Left kidney (tissue), 2 donors: ENCODE results near the gene SPATA45. TPM values are rescaled to one million over a fixed set of nuclear protein-coding genes. Genes with fewer than 3 reads are reported as not detected.

ENCODE experiments used
- DNase-seq: peaks from one replicate; pipeline ENCODE4 v3.0.0-alpha.2; 2013
- polyA plus RNA-seq: library from polyadenylated mRNA; unstranded; fragments of 120-200 nt; gene quantifications from one replicate; pipeline ENCODE4 v1.2.1, GENCODE V29; 2013; ENCODE audit not compliant: insufficient read length

The SPATA45 gene
- polyA plus RNA-seq, 1 donor: 0.75 TPM

DNA sequence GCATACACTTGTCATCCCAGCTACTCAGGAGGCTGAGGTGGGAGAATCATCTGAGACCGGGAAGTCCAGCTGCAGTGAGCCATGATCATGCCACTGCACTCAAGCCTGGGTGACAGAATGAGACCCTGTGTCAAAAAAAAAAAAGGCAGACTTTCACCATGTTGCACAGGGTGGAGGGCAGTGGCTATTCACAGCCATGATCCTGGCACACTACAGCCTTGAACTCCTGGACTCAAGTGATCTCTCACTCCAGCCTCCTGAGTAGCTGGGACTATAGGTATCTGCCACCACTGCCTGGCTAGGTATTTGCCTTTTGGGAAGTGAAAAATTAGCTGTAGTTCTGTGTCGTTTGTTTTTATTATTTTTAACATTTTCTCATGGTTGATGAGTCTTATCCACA, 19.1 kb downstream of the SPATA45 start:
- no peak for DNase-seq

- DNase-seq: no peak
These were observed 19.6 kb downstream of the SPATA45 start for GRCh38 chr1:212827831-212828278.

DNA sequence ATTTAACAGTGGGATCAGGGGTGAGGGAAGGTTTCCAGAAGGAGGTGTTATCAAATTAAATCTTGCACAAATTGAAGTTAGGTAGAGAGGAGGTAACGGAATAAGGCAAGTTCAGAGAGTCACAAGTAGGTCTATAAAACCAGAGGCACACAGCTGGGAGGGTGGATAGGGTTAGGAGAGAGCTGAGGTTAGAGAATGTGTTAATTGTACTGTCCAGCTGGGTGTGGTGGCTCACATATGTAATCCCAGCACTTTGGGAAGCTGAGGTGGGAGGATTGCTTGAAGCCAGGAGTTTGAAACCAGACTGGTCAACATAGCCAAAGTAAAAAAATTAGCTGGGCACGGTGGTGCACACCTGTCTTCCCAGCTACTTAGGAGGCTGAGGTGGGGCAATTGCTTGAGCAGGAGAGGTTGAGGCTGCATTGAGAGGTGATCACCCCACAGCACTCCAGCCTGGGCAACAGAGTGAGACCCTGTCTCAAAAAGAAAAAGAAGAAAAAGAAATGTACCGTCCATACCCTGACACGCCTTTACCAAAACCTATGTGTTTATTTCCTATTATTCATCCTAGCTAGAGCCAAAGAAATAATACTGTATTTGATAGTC, 20.2 kb downstream of the SPATA45 start:
- no peak for DNase-seq

DNA sequence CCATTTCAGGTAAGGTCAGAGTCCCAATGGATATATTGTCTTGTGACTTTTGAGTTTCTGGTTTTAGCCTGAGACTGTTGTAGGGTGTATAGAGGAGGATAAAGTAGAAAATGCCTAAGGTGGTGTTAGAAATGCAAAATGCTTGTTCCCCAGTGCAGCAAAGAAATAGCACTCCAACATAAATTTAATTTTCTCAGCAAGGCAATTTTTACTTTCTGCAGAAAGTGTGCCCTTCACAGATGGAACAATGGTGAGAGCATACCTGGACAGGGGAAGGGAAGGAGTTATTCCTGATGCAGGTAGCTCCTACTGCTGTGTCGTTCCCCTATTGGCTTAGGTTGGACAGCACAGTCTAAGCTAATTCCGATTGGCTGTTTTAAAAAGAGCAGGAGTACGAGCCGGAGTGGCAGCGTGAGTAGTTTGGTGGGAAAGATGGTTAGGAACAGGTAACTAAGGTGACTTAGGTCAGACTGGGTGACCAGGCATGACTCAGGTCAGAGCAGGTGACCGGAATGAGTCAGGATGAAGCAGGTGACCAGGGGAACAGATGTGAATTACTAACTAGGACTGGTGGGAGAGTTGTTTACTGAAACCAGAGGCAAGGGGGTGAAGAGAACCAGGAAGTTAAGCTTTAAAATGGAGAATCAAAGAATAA, 21.5 kb downstream of the SPATA45 start:
- DNase-seq: no peak

GRCh38 chr1:212824201-212824600, 23.2 kb downstream of the SPATA45 start:
- DNase-seq: no peak

GRCh38 chr1:212822956-212823355, 24.5 kb downstream of the SPATA45 start:
- no peak for DNase-seq

DNA sequence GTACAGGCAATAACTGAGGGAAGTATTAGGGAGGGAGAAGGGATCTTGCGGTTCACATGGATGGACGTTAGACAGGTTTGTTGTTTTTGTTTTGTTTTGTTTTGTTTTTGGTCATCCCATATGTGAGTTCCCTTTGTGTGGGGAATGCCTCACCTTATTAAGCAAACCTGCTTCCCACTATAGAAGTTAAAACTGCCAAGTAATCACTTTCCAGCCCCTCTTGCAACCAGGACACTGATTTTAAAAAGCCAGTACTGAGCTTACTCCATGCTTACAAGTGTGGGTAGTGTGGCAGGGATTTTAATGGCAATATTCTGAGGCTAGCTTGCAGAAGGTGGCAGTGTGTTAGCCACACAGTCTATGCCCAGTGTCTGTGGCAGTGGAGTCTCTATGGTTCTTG, 26.5 kb downstream of the SPATA45 start:
- no peak for DNase-seq

DNA sequence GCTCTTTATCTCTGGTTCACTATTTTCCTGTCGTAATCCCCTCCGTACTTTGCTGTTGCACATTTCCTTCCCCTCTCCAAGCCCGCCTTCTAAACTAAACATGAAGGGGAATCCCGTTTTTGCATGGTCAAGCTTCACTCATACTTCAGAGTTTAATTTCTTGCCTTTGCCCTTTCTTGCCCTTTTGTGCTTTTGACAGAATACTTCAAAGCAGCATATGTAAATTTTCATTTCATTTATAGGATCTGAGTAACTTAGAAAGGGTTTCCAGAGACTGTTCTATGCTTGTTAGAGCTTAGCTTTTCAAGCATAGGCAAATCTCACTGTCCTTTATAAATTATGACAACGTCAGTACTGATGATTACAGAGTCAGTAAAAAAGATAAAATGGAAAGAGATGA, 27.7 kb downstream of the SPATA45 start:
- DNase-seq: no peak

DNA sequence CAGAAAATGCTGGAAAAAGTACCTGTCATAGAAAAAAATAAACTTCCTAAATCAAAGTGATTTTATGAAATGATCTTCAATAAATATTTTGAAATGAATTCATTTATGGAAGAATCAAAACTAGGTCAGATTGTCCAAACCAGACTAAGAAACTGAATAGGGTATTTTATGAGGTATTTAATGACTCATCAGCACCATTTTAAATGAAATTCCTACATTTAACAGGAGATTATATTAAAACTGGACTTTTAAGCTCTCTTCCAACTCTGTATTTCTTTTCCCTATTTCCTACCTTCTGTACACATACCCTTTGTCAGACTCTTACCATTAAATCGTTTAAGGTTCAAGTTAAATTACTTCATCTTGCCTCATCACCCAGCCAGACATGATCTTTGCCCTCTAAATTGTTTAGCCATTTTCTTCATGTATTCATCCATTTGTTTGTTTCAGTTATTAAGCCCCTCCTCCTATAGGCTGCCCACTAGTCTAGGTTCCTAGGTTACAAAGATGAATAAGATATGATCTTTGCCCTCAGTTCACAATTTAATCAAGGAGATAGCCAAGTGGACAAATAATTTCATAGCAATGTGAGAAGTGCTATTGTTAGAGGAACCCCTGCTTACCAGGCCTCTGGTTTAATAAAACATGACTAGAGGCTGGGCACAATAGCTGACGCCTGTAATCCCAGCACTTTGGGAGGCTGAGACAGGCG, 30.7 kb downstream of the SPATA45 start:
- no peak for DNase-seq

DNA sequence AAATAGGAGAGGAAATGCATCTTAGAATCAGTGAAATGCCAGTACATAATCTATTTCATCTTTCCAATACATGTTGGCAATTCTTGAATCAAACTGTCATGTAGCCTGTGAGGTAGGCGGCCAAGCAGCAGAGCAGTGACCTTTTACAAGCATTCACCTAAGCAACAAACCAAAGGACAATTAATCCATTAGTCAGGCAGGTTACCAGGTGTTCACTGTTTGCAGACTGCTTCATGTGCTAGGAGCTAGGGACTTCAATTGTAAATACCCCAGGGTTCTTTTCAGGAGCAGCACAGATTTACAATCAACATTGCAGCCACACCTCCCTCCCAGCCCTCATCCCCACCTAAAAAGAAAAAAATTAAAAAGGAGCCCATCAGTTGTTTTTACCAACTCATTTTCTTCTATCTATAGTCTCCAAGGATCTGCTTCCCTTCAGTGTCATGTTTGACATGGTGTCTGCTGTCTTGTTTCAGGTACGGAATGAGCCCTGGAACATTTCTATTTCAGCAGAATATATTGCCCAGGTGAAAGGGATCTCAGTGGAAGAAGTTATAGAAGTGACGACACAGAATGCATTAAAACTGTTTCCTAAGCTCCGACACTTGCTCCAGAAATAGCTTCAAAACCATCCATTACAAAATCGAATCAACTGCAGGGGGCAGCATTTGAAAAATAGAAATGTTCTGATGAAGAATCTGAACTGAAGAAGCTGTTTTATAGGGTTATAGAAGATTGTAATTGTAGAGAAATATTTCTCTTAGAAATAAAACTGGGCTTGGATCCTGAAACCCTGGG, 32.7 kb downstream of the SPATA45 start:
- peak; percentile 30 for DNase-seq

GRCh38 chr1:212805767-212806166, 41.7 kb downstream of the SPATA45 start:
- no peak for DNase-seq

GRCh38 chr1:212797681-212798080, 49.8 kb downstream of the SPATA45 start:
- DNase-seq: no peak

DNA sequence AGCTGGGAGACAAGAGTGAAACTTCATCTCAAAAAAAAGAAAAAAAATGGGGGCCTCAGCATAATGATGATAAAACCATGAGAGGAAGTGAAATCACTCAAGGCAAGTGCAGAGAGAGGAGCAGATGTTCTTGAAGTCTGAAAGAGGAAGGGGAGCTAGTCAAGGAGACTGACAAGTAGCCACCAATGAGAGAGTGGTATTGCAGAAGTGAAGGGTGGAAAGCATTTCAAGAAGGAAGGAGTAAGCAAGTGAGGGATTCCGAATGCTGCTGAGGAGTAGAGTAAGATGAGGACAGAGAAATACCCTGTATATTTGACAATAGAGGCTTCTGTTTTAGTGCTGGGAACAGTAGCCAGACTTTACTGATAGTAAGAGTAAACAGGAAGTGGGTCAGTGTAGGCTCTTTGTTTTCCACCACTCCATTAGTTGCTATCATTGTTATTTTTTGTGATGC, 52.9 kb downstream of the SPATA45 start:
- no peak for DNase-seq

DNA sequence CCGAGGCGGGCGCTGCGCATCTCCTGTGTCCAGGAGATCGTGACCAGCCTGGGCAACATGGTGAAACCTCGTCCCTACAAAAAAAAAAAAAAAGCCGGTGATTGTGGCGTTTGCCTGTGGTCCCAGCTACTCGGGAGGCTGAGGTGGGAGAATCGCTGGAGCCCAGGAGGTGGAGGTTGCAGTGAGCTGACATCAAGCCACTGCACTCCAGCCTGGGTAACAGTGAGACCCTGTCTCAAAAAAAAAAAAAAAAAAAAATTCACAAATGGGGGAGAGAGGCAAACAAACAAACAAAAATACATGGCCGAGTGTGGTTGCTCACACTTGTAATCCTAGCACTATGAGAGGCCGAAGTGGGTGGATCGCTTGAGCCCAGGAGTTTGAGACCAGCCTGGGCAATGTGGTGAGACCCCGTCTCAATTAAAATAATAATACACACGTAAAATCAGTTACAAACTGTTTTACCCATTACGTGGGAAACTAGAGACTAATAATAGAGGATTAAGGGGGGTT, 55.0 kb downstream of the SPATA45 start:
- DNase-seq: no peak

GRCh38 chr1:212791676-212792395, 55.6 kb downstream of the SPATA45 start, which contains the start of the genes NSL1 and TATDN3:
TSS of gene NSL1 (minus strand) at chr1:212791777. CDS start at chr1:212791763, 14 bp downstream.
TSS of gene TATDN3 (plus strand) at chr1:212791894. CDS start at chr1:212791922, 28 bp downstream.
- peak; percentile 98 for DNase-seq

- DNase-seq: no peak
These were observed 56.2 kb downstream of the SPATA45 start for GRCh38 chr1:212791261-212791675.

- DNase-seq: no peak
These were observed 61.6 kb downstream of the SPATA45 start for GRCh38 chr1:212785871-212786270.

DNA sequence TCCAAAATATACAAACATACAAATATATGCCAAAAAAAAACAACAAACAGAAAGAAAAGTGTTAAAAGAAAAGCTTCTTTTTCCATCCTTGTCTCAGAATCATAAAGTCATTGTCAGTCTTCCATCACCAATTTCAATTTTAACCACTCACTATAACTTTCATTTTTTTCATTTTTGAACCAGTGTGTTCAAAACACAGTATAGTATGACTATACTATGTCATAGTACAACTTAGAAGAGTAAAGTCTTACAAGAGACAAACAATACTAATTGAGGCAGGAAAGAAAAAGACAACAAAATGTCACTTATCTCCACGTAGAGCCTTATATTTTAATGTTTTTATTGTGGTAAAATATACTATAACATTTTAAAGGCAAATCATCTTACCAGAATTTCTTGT, 63.5 kb downstream of the SPATA45 start:
- no peak for DNase-seq

DNA sequence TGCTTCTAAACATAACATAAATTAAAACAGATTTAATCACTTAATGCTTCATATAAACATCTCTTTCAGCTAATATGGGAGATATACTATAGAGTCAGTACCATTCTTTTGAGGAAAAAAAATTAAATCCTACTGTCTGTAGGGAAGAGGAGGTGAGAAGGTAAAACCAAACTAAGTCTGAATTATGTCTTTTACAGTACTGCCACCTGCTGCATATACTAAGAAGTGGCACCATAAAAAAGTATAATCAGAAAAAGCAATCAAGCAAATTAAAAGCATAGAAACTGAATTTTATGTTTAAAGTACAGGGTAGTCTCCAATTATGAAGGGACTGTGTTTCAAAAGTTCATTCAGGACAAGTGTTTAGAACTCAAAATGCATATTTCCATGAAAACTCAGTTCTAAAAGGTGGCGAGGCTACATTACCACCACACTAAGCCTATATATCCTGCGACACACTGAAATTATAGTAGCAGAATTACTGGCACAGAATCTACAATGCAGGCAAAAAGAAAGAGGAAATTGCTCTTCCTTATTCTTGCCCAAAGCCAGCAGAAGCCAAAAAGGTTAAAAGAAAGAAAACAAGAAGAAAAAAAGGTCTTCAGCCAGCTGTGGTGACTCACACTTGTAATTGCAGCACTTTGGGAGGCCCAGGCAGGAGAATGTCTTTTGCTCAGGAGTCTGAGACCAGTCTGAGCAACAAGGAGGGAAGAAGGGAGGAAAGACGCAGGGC, 64.9 kb downstream of the SPATA45 start:
- peak; percentile 13 for DNase-seq

DNA sequence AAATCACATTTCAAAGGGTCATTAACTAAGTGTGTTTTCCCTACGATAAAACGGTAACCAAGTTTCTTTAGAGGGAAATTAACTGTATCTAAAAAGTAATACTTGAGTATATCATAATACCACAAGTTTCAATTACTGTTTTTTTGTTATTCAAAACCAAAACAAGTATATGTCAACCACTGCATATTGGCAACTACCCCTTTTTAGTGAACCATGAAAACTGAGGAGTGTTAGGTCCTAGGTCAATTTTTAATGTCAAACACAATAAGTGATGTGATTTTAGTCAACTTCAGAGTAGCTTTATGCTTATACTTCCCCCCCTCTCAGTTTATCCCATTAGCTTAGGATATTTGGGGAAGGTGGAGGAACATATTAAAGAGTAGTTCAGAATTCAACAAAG, 66.2 kb downstream of the SPATA45 start:
- no peak for DNase-seq

DNA sequence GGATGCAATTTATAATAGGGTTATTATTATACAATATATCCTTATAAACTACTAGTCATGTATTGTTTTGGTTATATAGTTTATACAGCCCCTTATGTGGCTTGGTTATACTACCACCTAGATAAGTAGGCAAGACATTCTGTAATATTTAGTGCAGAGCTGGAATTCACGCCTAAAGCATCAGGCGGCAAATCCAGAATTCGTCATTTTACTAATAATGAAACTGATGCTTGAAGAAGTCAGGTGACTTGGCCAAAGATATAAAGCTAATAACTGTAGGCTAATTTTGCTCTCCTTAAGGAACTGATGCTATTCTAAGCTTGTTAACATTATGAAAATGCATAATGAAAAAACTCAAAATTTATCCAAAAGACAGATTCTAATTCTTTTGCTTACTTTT, 66.7 kb downstream of the SPATA45 start:
- no peak for DNase-seq
